Activated gamma-delta T cell (primary cell): ENCODE measurements around the gene MTHFR.

Source experiments
- DNase-seq: peaks from one replicate; lab custom pipeline; 2025; lab: John Stamatoyannopoulos, UW

The MTHFR gene

DNA sequence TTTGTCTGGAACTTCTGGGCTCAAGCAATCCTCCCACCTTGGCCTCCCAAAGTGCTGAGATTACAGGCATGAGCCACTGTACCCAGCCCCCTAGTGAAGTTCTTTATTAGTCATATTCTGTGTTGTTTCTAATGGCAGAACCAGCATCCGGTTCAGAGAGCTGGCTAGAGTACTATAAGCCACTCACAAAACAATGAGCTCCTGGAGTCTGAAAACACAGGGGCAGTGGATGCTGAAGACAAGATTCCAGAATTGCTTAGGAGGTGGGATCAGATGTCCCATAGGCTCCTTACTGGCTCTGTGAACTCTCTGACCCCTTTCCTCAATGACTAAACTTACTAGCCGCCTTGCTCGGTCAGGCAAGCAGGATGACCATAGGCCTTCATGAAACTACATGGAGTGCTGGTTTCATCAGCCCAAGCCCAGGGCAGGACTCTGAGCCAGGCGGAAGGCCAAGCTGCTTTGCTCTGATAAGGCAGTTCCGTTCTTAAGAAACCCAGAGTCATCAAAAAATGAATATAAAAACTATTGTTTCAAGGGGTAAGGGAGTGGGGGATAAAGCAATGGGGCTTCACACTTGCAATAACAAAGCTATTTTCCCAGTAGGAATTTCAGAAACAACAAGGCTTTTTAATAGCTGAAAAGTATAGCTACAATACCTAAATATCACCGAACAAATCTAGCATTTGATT, 8.1 kb downstream of the MTHFR start:
- no peak for DNase-seq

GRCh38 chr1:11796036-11796828, 9.5 kb downstream of the MTHFR start:
- no peak for DNase-seq

DNA sequence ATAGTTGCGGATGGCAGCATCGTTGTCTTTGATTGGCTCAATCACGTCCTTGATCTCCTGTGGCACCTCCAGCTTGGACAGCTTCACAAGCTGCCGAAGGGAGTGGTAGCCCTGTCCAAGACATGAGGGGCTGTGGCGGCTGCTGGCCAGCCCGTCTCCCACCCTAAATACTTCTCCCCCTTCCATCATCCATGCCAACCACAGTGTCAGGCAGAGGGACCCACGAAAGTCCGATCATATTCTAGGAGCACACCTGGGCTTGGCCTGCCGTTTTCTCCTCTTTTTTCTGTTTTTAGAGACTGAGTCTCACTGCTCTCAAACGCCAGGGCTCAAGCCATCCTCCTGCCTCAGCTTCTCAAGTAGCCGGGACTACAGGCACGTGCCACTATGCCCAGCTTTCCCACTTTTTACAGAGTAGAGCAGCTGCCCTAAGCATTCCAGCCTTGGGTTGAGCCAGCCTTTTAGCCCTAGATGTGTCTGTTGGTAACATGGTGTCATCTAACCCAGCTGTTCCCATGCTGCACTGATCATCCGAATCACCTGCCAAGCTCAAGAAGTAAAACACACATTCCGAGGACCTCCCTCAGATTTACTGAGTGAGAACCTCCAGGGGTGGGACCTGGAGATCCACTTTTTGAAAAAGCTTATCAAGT, 10.4 kb downstream of the MTHFR start:
- DNase-seq: no peak

GRCh38 chr1:11794446-11795237, 11.1 kb downstream of the MTHFR start:
- no peak for DNase-seq

GRCh38 chr1:11793819-11794218, 11.9 kb downstream of the MTHFR start:
- DNase-seq: no peak

DNA sequence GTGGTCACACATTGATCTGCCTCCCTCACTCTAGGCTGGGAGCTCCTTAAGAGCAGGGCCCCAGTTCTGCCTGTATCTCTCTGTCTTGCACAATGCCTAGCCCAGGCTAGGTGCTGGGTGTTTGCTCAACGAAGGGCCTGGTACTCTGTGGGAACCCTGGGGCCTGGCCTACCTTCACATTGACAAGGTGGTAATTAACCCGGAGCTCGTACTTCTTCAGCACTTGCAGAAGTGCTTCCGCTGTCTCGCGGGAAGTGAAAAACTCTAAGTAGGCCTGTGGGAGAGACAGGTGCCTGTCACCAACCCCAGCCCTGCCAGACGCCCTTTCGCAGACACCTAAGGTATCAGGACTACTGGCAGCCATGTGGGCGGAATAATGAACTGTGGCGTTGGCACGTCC, 13.7 kb downstream of the MTHFR start:
- no peak for DNase-seq

- DNase-seq: no peak
Observed at GRCh38 chr1:11790880-11791715, 14.7 kb downstream of the MTHFR start.

DNA sequence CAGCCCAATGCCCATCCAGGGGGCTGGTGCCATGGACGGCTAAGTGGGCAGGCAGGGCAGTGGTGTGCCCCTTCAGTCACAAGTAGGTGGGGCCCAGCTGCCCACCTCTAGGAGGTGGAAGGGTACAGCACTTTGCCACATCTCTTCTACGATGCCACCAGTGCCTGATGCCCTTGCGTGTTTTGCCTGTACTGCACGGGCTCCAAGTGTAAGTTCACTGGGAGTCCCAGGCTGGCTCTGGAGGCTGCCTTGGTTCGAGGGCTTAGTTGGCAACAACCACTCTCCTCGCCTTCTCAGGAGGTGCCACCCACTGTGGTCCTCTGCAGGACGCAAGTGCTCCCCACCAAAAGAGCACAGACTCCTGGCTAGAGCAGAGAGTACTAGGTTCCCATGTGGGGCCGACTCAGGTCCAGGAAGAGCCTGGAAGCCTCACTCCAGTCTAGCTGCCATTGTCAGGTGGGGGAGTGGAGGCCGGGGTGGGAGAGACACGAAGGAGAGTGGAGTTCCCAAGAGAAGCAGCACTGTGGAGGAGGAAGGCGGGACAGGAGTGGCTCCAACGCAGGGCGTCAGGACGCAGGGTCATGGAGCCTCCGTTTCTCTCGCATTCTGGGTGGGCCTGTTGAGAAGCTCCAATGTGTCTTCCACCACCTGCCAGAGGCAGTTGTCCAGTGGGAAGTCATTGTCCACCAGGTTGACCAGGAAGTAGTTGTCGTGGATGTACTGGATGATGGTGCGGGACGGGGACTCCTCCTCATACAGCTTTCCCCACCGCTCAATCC, 15.5 kb downstream of the MTHFR start:
- DNase-seq: no peak

DNA sequence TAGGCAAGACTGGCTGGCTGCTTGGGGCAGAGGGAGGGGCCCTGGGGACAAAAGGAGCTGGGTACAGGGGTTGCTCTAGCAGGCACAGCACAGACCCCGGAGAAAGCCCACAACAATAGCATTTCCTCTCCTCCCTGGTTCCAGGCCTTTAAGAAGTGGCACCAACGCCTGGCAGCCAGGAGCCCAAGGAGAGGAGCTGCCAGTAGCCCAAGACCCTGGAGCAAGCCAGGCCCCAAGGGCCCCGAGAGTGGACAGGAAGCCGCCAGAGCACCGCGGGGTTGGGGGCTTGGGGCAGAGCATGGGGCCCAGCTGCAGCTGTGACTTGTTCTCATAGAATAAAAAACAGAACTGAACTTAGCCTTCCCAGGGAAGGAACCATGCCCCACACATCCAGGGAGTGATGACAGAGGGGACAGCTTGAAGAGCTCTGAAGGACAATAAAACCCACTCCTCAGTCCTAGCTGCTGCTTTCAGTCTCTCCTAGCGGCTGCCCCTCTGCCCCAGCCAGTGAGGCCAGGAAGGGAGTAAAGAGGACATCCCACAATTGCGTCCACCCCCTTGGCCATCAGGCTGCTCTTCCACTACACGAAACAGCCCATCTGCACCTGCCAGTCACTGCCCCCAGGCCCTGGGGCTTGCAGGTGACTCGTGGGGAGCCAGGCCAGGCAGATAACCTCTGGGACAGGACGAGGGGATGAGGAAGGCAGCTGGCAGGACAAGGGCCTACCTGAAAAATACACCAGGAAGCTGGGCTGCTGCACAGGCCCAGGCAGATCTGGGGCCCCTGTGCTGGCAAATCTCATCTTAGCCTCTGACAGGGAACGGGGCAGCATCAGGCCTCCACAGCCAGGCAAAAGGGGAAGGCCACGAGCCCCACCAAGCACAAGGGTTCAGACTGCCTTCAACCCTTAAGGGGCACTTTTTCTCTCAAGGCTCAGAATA, 16.4 kb downstream of the MTHFR start:
- DNase-seq: no peak

DNA sequence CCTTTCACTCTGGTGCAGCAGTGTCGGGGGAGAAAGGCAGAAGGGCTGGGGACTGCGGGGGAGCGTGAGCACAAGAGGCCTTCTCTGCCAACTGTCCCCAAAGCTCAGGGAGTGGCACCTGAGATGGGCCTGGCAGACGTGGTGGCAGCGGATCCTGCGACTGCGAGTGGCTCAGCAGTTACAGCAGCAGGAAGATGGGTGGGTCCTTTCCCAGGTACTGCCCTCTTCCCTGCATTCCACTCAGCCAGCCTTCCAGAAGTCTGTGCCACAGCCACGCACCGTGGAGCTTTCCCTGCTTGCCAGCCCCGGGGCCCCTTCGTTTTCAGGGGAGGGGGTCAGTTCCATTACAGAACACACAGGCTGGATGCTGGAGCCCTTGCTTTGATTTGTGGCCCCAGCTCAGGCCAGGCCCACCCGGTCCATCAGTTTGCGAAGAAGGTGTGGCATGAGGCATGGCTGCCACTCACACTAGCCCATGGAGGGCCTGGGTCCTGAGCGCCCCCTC, 17.2 kb downstream of the MTHFR start:
- no peak for DNase-seq

DNA sequence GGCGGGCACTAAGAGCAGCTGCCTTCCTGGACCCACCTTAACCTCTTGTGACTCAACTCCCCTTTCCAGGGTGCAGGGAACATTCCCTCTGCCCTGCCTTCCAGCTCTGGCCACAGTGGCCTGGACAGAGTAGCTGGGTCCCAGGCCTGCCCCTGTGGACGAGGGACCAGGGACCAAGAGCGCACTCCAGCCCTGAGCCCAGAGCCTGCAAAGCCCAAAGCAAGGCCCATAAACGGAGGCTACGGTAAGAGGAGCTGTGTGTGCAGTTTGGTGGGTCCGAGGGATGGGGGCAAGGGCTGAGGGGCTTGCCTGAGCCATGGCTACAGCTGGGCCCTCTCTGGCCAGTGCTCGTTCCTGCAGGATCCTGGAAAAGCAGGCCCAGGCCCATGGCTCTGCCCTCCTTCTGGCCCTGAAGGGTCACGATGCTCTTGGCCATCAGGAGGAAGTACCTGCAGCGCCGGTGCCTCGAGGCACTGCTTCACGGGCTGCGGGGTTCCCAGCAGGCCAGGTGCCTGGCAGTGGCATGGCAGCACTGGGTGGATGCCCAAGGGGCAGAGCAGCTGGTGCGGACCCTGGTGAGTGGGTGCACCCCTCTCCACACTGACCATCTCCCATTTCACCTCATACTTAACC, 17.8 kb downstream of the MTHFR start:
- DNase-seq: no peak

GRCh38 chr1:11787251-11787803, 18.4 kb downstream of the MTHFR start:
- DNase-seq: no peak

GRCh38 chr1:11786168-11786567, 19.6 kb downstream of the MTHFR start:
- no peak for DNase-seq

GRCh38 chr1:11784993-11785769, 20.6 kb downstream of the MTHFR start:
- no peak for DNase-seq

DNA sequence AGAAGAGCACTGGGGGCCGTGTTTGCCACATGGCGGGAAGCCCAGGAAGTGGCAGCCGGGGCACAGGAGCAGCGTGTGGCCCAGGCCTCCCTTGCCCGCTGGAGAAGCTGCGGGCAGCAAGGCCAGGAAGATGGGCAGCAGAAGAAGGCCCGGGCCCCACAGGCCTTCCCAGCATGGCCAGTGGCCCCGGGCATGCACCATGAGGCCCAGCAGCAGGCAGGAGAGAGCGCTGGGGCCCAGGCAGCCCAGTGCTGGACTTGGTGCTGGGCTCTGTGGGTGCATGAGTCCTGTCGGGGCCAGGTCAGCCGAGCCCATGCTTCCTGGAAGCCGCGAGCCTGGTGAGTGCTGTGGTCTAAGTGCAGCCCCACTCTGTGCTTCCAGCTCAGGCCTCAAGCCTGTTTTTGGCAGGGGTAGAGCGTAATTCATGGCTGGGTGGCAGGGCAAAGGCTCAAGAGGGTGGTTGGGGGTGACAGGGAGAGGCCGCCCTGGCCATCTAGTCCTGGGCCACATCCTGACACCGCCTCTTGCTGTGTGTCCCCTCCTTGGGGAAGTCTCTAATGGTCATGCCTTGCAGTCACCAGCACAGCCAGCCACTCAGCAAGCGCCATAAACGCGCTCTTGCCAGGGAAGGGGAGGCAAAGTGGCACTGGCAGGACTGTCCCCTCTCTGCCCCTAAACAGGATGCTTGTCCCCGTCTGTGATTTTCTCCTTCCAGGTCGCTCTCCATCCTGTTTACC, 21.3 kb downstream of the MTHFR start:
- no peak for DNase-seq

DNA sequence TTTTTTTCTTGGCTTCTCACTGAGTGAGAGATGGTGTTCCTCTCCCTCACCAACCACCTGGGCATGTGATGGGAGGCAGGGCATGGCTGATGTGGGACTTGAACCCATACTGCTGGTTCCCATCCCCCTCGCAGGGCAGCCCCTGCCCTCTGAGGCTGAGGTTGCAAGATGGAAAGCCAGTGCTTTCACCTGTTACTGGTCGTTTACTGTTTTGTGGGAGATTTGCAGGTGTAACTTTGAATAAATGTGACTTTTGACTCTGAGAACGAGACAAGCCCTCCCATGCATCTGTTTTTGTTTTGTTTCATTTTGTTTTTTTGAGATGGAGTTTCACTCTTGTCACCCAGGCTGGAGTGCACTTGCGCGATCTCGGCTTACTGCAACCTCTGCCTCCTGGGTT, 22.2 kb downstream of the MTHFR start:
- no peak for DNase-seq
